Measurements from ENCODE around the gene CD109.
"Not testable (repeated sequence)": the region's sequence is repeated elsewhere in the genome, so short reads cannot be mapped to it uniquely, and the experiment has no call there.

CD109 gene

DNA sequence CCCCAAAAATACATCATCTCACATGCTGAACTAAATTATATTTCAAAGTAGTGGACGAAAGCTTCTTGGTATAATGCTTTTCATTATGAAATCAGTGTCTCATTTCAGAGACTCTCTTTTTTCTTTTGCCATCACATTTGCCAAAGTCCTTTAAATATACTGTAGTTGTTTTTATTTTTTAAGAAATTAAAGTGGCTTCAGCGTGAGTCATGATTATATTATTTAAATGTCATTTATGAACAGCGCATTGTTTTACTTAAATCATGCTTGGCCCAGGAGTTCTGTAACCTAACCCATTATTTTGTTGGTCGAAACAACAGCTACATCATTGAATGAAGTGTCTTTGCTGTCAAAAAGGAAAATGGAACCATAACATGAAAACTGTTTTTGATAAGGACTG, 100.9 kb downstream of the CD109 start:
- no peak for DNase-seq

DNA sequence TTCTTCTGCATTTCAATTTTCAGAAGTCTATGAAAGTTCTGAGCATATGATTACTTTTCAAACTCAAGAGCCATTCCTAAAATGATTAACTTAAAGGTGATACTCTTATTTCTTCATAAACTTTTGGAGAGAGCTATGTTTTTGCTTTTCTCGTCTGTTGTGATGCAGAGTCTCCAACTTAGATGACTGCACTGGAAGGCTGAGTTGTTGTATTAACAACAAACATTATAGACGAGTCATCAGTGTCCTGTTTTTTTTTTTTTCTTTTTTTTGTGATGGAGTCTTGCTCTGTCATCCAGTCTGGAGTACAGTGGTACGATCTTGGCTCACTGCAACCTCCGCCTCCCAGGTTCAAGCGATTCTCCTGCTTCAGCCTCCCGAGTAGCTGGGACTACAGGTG, 101.9 kb downstream of the CD109 start:
- DNase-seq = no peak

DNA sequence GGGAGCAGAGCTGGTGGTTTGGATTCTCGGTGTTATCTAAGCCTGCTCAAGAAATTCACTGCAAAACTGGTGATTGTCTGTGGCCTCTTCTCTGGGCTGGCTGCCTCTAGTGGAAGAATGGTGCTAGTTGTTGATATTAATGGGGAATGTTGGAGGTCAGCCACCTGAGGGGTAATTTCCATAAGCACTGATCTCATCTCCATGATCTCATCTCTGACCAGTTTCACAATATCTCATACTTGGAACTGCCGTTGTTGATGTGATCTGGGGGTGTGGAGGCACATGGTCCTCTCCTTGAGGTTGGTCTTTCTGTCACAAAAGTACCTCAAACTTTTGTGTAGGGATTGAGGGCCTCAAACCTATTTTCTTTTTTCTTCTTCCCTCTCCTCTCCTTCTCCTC, 102.6 kb downstream of the CD109 start:
- no peak for DNase-seq

DNA sequence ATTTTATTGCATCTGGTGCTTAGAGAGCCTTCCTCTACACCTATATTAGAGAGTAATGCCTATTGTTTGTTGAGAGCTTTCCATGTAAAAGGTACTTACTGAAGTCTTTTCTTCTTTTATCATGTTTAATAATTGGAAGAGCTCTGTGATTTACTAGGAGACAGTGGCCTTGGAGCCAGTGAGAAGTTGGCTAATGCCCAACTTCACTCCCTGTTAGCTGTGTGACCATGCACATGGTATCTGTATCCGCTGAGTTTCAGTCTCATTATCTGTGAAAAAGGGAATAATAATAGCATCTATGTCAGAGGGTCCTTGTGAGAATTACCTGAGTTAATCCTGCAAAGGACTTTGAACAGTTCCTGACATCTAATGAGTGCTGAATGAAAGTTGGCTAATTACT, 105.0 kb downstream of the CD109 start:
- no peak for DNase-seq

DNA sequence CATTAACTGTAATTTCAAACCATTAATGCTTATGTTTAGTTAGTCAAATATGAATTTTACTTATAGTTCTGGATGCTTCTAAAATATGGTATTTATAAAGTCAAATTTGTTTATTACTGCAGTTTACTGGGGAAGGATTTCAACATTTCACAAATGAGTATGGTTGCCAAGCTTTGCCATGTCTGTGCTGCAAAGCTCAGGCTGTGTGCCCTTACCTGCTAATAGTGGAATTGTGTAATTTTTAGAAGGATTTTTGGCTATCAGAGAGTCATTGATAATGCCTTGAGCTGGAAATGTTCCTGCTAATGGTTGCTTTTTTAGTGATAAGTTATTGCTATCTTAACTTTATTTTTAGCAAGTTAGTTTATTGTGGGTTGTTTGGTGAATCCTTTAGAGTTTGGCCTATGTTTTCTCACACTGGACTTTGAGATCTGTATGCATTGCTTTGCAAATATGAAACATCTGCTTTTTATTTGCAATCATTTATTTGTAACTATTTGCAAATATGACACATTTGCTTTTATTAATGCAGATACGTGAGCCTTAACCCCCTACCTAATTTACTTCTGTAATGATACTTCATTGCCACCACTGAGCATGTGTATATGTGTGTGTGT, 105.8 kb downstream of the CD109 start:
- no peak for DNase-seq

DNA sequence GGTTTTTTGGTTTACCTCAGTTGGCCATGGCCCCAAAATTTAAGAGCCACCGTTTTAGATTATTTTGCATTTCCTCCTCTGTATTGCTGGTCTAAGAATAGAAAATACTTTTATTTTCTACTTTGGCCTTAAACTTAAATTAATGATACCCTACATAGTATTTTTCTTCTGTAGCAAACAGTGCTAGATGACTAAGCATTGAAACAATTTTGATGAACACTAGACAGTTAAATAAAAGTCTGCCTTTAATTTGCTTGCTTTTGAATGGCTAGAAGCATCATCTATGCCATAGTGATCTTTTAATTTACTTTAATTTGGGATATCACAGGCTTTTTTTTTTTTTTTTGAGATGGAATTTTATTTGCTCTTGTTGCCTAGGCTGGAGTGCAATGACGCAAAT, 106.4 kb downstream of the CD109 start:
- DNase-seq = no peak

DNA sequence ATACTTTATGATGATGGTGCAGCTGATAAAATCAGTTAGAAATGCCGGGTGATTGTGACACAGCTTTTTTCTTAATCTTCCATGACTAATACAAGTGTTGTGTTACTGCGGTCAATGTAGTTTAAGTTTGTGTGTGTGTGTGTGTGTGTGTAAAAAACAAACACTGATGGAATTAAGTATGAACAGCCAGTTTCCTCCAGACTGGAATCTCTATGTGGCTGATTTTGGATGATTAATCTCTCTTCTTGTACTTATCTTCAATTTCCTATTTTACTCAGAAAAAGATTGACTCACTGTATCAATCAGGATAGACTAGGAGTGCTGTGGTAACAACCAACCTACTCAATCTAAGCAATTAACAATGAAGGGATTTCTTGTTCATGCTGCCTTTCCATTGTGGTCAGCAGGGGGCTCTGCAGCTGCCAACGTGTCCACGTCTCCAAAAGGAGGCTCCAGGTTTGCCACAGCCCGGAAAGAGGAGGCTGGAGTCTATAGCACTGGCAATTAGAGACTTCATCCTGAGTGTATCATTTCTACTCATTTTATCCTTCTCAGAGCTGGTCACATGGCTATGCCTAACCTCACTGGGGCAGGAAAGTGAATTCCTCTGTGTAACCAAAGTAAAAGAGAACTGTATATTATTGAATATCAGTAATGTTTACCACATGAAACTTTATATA, 107.7 kb downstream of the CD109 start:
- DNase-seq = no peak

DNA sequence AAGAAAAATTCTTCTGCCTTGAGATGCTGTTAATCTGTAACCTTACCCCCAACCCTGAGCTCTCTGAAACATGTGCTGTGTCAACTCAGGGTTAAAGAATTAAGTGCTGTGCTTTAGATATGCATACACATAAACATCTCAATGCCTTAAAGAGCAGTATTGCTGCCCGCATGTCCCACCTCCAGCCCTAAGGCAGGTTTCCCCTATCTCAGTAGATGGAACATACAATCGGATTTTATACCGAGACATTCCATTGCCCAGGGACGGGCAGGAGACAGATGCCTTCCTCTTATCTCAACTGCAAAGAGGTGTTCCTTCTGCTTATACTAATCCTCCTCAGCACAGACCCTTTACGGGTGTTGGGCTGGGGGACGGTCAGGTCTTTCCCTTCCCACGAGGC, 109.2 kb downstream of the CD109 start:
- not testable (repeated sequence) for DNase-seq

DNA sequence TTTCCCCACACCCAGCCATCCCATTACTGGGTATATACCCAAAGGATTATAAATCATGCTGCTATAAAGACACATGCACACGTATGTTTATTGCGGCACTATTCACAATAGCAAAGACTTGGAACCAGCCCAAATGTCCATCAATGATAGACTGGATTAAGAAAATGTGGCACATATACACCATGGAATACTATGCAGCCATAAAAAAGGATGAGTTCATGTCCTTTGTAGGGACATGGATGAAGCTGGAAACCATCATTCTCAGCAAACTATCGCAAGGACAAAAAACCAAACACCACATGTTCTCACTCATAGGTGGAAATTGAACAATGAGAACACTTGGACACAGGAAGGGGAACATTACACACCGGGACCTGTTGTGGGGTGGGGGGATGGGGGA, 110.0 kb downstream of the CD109 start:
- not testable (repeated sequence) for DNase-seq

DNA sequence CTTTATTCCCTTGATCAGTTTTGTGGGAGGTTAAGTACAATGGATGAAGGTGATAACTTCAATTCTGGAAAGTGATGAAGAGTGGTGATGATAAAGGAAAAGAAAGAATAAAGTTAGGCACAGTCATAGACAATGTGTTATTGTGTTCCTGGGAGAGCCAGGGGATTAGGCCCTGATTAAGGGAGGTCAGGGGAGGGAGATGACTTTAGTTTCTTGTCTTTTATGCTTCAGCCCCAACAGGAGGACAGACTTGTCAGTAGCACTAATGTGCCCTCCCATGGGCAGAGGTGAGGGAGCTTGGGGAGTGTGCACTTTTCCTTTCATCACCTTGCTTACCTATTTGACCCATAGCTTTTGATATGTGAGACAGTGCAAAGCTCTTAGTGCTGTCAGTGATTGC, 115.7 kb downstream of the CD109 start:
- no peak for DNase-seq

DNA sequence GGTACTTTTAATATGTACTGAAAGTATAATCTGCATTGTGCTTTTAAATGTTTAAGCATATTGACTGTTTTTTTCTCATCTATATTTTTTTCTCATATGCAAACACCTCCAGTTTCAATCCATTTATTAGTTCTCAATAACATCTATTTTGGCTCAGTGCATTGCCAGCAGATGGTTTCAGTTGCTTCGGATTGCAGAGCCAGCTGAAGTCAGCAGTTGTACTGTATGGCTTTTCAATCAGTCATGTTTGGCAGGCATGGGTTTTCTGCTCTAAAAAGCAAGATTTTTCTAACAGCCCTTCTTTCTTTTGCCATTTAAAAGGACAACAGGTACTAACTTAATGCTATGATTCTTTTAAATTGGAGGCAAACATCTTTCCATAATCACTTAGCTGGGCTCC, 121.2 kb downstream of the CD109 start:
- DNase-seq = no peak

DNA sequence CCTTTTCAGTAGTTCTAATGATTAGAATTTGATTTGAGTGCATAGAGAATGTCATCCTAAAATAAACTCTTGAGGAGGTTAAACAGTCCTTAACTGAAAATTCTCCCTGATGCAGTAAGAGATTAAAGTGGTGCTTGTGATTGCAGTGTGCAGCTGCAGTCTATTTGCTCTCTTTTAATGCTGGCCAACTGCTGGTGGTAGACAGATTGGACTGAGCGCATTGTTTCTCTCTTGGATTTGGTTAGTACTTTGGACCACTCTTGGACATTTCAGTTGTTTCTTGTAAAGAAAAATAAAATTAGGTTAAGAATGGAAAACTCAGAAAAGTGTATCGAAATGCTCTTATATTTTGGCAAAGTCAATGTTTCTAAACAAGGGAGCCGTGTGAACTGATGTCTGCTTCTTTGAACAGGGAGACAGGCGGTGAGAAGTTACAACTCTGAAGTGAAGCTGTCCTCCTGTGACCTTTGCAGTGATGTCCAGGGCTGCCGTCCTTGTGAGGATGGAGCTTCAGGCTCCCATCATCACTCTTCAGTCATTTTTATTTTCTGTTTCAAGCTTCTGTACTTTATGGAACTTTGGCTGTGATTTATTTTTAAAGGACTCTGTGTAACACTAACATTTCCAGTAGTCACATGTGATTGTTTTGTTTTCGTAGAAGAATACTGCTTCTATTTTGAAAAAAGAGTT, 127.2 kb downstream of the CD109 start:
- peak; percentile 27 for DNase-seq

DNA sequence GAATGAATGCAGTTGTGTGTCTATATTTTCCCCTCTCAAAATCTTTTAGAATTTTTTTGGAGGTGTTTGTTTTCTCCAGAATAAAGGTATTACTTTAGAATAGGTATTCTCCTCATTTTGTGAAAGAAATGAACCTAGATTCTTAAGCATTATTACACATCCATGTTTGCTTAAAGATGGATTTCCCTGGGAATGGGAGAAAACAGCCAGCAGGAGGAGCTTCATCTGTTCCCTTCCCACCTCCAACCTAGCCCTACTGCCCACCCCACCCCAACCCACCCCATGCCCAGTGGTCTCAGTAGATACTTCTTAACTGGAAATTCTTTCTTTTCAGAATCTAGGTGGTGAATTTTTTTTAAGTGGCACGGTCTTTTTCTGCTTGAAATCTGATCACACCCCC, 127.8 kb downstream of the CD109 start:
- no peak for DNase-seq

DNA sequence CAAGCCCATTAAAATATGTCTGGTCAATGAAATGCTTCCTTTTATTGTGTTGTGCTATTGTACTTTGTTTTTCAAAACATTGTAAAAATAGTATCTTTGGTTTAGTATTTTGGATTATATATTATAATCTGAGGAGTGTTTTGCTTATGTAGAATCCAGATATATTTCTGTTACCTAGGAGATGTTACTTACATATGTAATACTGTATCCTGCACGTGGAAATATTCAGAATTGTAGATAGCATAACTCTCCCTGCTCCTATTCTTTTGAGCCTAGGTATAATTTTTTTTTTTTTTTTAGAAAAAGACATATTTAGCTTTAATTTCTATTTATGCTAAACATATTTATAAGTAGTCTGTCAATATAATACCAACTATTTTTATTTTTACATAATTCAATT, 130.6 kb downstream of the CD109 start:
- no peak for DNase-seq

DNA sequence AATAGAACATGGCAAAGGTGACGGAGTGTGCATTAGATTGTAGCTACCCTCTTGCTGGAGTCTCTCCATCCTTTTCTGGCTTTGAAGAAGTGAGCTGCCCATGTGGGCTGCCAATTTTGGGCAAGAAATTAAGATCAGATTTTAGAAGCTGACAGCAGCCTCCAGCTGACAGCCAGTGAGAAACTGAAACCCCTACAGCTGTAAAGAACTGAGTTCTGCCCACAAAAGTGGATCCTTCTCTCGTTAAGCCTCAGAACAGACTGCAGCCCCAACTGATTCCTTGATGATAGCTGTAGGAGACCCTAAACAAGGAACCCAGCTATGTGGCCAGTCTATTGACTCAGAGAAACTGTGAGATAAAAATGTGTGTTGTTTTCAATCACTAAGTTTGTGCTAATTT, 134.1 kb downstream of the CD109 start:
- DNase-seq = no peak

DNA sequence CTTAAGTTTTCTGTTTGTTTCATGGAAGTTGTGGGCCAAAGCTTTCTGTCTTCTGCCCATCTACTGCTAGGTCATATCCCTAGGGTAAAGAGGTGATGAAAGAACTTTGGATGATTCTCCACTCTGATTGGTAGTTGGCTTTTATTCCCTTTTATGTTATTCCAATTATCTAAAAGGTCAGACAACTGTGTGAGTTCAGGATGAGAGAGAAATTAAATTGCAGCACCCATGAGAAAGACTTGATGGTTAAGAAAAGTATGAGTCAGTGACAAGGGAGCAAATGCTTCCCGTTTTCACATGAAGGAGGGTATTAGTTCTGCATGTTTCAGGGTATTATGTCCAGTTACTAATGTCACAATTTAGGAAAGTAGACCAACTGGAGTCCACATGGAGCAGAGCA, 136.3 kb downstream of the CD109 start:
- no peak for DNase-seq

DNA sequence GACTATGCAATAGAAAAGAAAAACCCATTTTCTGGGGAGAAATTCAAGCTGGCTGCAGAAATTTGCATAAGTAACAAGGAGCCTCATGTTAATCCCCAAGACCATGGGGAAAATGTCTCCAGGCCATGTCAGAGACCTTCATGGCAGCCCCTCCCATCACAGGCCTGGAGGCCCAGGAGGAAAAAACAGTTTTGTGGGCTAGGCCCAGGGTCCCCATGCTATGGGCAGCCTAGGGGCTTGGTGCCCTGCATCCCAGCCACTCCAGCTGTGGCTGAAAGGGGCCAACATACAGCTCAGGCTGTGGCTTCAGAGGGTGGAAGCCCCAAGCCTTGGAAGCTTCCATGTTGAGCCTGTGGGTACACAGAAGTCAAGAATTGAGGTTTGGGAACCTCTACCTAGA, 148.7 kb downstream of the CD109 start:
- not testable (repeated sequence) for DNase-seq

DNA sequence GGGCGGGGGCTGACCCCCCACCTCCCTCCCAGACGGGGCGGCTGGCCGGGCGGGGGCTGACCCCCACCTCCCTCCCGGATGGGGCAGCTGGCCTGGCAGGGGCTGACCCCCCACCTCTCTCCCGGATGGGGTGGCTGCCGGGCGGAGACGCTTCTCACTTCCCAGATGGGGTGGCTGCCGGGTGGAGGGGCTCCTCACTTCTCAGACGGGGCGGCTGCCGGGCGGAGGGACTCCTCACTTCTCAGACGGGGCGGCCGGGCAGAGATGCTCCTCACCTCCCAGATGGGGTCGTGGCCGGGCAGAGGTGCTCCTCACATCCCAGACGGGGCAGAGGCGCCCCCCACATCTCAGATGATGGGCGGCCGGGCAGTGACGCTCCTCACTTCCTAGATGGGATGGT, 155.0 kb downstream of the CD109 start:
- DNase-seq = not testable (repeated sequence)

DNA sequence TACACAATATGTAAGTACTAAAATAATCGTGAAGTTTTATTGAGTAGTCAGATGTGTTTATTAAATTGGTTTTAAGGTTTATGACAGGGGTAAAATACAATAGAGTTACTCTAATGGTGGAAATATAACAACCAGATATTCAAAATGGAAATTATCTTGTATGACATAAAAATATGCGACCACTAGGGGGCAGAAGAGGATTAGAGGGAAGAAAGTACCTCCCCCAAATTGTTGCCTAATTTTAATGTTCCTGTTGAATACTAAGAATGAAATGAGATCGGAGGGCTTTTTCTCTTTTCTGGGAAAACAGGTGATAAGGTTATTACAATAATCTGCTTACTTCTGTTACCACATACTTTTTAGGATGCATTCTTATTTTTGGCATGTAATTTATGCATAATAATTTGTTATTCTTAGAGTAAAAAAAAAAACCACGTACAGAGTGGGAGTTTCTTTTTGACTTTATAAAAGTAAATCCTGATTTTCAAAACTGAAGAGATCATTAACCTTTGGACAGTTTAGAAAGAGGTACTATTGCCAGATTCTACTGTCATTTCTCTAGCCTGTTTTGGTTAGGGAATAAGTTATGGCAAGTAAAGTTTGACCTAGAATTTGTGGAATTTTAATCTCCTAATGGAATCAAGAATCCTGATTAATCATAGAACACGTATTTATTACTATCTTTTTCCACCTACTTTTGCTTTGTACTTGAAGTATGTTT, 159.2 kb downstream of the CD109 start:
- peak; percentile 47 for DNase-seq

DNA sequence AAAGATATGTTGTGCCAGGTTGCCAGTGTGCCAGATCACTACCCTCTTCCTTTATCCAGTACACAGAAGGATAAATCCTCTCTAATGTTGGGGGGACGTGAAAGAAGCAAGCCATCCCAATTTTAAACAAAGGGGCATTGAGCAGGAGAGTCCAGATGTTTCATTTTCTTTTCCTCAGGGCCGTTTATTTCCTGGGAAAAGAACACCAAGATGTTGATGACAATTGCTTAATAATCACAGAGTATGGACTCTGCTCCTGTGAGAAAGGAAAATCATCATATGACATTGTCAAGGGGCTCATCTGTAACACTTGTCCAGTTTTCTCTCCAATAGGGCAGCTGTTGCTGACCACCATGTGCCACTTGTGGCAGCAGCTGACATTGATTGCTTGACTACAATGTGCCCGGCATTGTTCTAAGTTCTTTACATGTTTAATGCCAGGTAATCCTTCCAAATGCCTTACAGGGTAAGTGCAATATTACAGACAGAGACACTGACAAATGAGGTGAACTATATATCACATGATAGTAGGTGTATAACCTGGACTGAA, 161.4 kb downstream of the CD109 start:
- no peak for DNase-seq

DNA sequence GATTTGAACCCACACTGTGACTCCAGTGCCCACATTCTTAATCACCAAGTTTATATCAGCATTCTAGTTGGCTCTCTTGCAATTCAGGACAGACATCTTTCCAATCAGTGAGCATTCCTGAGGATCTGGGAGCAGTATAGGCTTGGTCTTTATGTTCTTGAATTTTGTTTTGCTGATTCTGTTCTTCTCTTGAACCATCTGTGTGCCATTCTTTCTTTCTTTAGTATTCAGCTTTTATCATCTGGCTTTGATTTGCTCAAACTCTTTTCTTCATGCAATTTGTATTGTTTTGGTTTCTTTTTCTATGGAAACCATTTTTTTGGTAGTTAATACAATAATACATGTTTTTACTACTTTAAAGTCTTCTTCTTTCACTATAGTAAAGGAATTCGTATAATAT, 162.4 kb downstream of the CD109 start:
- no peak for DNase-seq

DNA sequence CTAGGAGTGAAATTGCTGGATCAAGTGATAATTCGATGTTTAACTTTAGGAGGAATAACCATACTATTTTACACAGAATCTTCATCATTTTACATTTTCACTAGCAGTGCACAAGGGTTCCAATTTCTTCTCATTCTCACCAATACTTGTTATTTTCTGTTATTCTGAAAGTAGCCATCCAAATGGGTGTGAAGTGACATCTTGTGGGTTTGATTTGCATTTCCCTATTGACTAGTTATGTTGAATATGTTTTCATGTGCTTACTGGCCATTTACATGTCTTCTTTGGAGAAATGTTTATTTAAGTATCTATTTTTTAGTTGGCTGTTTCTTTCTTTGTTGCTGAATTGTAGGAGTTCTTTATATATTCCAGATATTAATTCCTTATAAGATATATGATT, 164.3 kb downstream of the CD109 start:
- DNase-seq = no peak

DNA sequence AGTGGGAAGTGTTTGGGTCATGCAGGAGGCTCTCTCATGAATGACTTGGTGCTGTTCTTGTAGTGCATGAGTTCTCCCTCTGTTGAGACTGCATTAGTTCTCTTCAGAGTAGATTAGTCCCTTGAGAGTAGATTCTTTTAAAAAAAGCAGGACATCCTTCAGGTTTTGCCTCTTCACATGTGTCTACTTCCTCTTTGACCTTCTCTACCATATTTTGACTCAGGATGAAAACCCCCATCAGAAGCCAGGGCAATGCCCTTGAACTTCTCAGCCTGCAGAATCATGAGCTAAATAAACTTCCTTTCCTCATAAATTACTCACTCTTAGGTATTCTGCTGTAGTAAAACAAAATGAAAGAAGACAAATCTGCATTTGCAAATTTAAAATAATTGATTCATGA, 170.3 kb downstream of the CD109 start:
- no peak for DNase-seq

DNA sequence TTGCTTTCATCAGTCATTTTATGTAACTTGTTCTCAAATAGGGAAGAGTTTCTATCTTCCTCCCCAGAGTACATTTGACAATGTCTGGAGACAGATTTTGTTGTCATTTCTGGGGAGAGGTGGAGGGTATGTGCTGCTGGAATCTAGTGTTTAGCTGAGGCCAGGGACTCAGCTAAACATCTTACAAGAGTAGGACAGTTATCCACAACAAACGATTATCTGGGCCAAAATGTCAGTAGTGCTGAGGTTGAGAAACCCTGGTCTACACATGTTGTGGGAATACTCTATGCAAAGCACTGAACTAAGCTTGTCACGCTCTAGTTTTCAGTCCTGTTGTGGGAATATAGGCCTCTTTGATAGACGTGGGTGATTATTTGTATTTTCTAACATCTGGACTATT, 171.4 kb downstream of the CD109 start:
- DNase-seq = no peak
